Upper lobe of left lung (tissue), 4 donors: Measurements from ENCODE around the gene CERK.

Source experiments
- EP300 ChIP-seq, 4 donors: sonication (generic); formaldehyde crosslinking; IDR thresholded peaks; one replicate each; pipeline ENCODE4 v1.5.1; 2017; ENCODE audit warnings: antibody characterized with exemption in 4 of 4, control low read depth in 2 of 4
- POLR2A ChIP-seq, 4 donors: fragments of 450-650 bp; IDR thresholded peaks; one replicate each; pipeline ENCODE4 v1.5.1; 2016 to 2017; ENCODE audit warnings: antibody characterized with exemption in 4 of 4, mild to moderate bottlenecking in 2 of 4
- POLR2AphosphoS5 ChIP-seq, 2 donors: sonication (generic); formaldehyde crosslinking; IDR thresholded peaks; one replicate each; pipeline ENCODE4 v1.5.1; 2017; ENCODE audit warnings: antibody characterized with exemption in 2 of 2
- TF ChIP-seq, protein P1 (sequence below), 6 experiments: fragments of 450-650 bp in 4 of 6; fragments of 200-600 bp in 2 of 6; sonication (generic) in 2 of 6; IDR thresholded peaks; one replicate each; pipeline ENCODE4 v1.5.1; 2016 to 2019; ENCODE audit warnings: antibody characterized with exemption in 6 of 6

DNA sequence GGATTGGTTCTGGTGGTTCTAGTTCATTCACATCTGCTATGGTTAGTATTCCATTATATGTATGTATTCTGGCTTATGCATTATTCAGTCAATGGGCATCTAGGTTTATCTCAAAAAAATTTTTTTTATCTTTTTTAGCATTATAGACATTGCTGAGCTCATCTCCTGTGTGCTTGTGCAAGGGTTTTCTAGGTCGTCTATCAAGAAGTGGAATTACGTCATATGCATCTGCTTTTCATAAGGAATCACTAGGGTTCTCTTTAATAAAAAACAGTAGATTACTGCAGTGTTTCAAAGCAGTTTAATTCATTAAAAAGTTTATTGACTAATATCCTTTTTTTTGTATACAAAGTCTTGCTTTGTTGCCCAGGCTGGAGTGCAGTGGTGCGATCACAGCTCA is 45.7 kb upstream of the CERK start:
- TF ChIP-seq, protein P1, sequence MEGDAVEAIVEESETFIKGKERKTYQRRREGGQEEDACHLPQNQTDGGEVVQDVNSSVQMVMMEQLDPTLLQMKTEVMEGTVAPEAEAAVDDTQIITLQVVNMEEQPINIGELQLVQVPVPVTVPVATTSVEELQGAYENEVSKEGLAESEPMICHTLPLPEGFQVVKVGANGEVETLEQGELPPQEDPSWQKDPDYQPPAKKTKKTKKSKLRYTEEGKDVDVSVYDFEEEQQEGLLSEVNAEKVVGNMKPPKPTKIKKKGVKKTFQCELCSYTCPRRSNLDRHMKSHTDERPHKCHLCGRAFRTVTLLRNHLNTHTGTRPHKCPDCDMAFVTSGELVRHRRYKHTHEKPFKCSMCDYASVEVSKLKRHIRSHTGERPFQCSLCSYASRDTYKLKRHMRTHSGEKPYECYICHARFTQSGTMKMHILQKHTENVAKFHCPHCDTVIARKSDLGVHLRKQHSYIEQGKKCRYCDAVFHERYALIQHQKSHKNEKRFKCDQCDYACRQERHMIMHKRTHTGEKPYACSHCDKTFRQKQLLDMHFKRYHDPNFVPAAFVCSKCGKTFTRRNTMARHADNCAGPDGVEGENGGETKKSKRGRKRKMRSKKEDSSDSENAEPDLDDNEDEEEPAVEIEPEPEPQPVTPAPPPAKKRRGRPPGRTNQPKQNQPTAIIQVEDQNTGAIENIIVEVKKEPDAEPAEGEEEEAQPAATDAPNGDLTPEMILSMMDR (IDR thresholded peaks at IDR 0.05): no peak
- TF ChIP-seq POLR2A (IDR thresholded peaks at IDR 0.05) (no peak), POLR2AphosphoS5 (IDR thresholded peaks at IDR 0.05) (no peak), EP300 (IDR thresholded peaks at IDR 0.05) (no peak)
